ENCODE measurements around the gene EFNA2. TPM values are rescaled to one million over a fixed set of nuclear protein-coding genes. Genes with fewer than 3 reads are reported as not detected.

Gene EFNA2
- total and polyA plus RNA-seq, 2 of the 4 experiments (the other 2 are of a cell fraction): not detected

DNA sequence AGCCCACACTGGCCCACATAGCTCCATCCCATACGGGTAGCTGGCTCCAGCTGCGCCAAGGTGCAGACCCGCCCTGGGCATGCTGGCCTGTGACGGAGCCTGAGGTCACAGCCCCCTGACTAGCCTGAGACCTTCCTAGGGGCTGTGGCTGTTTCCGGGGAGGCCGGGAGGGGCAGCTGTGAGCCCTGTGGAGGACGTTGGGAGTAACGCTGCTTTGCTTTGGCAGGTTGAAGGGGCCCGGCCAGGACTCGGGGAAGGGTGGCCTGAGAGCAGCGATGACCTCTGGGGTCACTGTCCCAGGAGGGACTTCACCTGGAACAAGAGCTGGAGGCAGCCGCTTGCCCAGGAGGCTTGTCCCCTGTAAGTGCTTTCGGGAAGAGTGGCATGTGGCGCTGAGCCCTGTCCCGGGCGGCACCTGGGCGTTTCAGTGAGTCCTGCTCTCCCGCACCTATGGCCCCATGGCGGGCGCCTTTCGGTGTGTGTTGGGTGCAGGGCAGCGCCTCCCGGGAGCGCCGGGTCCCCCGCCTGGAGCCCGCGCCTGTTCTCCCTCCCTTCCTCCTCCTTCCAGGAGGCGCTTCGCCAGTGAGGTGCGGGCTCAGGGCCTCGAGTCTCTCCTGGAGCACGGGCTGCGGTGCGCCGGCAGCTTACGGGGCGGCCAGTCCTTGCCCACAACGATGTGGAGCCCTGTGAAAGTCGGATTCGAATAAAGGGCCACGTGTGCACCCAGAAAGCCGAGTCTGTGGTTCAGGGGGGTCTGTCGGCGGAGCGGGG, 11.4 kb upstream of the EFNA2 start:
- intact Hi-C loops (cut with micrococcal nuclease) (no loop called here), in situ Hi-C loops (cut with MboI; ENCODE audit: low sequenced_read_pairs) (no loop called here), dilution Hi-C loops (cut with HindIII; ENCODE audit: low sequenced_read_pairs, unreplicated experiment) (no loop called here)
- TF ChIP-seq, protein P1, sequence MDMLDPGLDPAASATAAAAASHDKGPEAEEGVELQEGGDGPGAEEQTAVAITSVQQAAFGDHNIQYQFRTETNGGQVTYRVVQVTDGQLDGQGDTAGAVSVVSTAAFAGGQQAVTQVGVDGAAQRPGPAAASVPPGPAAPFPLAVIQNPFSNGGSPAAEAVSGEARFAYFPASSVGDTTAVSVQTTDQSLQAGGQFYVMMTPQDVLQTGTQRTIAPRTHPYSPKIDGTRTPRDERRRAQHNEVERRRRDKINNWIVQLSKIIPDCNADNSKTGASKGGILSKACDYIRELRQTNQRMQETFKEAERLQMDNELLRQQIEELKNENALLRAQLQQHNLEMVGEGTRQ (IDR thresholded peaks at IDR 0.05; ENCODE audit: low read depth, low read length): peak; percentile 1; the same call in 1 of the 2 replicates
- TF ChIP-seq RAD21 (IDR thresholded peaks at IDR 0.05; ENCODE audit: low read length): no peak
- Histone ChIP-seq H3K9me1 (ENCODE audit: insufficient read depth, low read length) (no peaks in the 10 kb centered on the region; the same call in 1 of the 2 replicates), H3K23ac (ENCODE audit: low read depth, low read length) (peak overlapping the region; percentile 42), H3K79me1 (ENCODE audit: low read depth in 1 of 2, low read length in 2 of 2) (peaks cover 22 to 66% of the 10 kb centered on the region in 2 experiments; a peak in 3 of 4 replicates), H3K14ac (replicated peaks; ENCODE audit: low read depth, low read length) (no peak overlapping the region), H3K36me3 (ENCODE audit: control insufficient read depth, insufficient read depth, low read length) (peaks cover 52% of the 10 kb centered on the region), H2AFZ (replicated peaks; ENCODE audit: low read length, poor library complexity) (peak overlapping the region; percentile 44), H3K18ac (ENCODE audit: low read depth, low read length) (no peak overlapping the region), H4K5ac (ENCODE audit: low read depth, low read length) (no peak overlapping the region), H2BK5ac (ENCODE audit: low read depth, low read length, poor library complexity, severe bottlenecking) (no peak overlapping the region), H3K4me2 (ENCODE audit: low read depth, low read length) (peak overlapping the region; percentile 35), H4K8ac (ENCODE audit: low read depth in 2 of 2, low read length in 2 of 2) (peak overlapping the region in 1 of 2 experiments; percentile 15; a peak in 2 of 4 replicates), H2AK5ac (ENCODE audit: low read depth, low read length) (0 out of 2 replicates have a peak overlapping the region, but pooled peaks have one; percentile 58), H2BK120ac (ENCODE audit: low read depth, low read length) (no peak overlapping the region), H2AK9ac (replicated peaks; ENCODE audit: low read depth, low read length, poor library complexity) (peak overlapping the region; percentile 33), H3K56ac (ENCODE audit: extremely low read depth, insufficient read depth, low read length) (no peak overlapping the region; the same call in 1 of the 2 replicates), H4K91ac (ENCODE audit: insufficient read depth, low read depth, low read length) (no peak overlapping the region), H3K4me1 (ENCODE audit: control insufficient read depth, insufficient read depth, low read length) (peaks cover 25% of the 10 kb centered on the region), H3K27ac (ENCODE audit: insufficient read depth, low read length) (peak overlapping the region; percentile 75), H4K20me1 (ENCODE audit: insufficient read depth, low read length) (peaks cover 67% of the 10 kb centered on the region), H3K27me3 (ENCODE audit: control insufficient read depth, insufficient read depth, low read length) (no peaks in the 10 kb centered on the region), H3K4ac (ENCODE audit: low read depth, low read length) (peak overlapping the region; percentile 34), H3K9ac (ENCODE audit: low read depth, low read length) (peak overlapping the region; percentile 58; the same call in 1 of the 2 replicates), H2BK20ac (ENCODE audit: low read depth, low read length) (no peak overlapping the region), H3K4me3 (ENCODE audit: insufficient read depth, low read depth, low read length) (no peak overlapping the region), H3K9me3 (ENCODE audit: control insufficient read depth, insufficient read depth, low read length) (no peaks in the 10 kb centered on the region), H2BK15ac (ENCODE audit: low read depth, low read length) (no peak overlapping the region)
- POLR2A ChIA-PET (ENCODE audit: unreplicated experiment): no interaction called here
- DNase-seq (no peak), ATAC-seq (ENCODE audit: low read depth) (no peak)
- CTCF ChIA-PET: no interaction called here
- 76% methylated on average over 28 of the region's 46 CpGs; no CpG with 5 or more reads in 1 of the 2 experiments for WGBS, 2 experiments (ENCODE audit: extremely low coverage in 2 of 2, insufficient read length in 1 of 2)
- BruUV-seq (replicated peaks): no TSS peak

Measured in IMR-90 (cell line).